A549 (cell line): ENCODE data around the gene SH3D21.

ENCODE experiments used
- GATA3 ChIP-seq: IDR thresholded peaks from 2 replicates; pipeline ENCODE4 v1.6.1; 2012; ENCODE audit warnings: borderline replicate concordance
- KDM5A ChIP-seq: fragments of 200-600 bp; sonication (generic); IDR thresholded peaks from 2 replicates; pipeline ENCODE4 v1.6.1; 2016; ENCODE audit warnings: antibody characterized with exemption, mild to moderate bottlenecking
- MAFK ChIP-seq: fragments of 450-650 bp; IDR thresholded peaks from 2 replicates; pipeline ENCODE4 v1.6.1; 2014; ENCODE audit not compliant: partially characterized antibody
- NFE2L2 ChIP-seq: fragments of 150-350 bp; conservative IDR thresholded peaks from 2 replicates; pipeline ENCODE4 v1.6.1; 2014; ENCODE audit warnings: low read length
- POLR2A ChIP-seq: IDR thresholded peaks from 2 replicates; pipeline ENCODE4 v1.6.1; 2012; ENCODE audit warnings: mild to moderate bottlenecking, low read length
- POLR2AphosphoS2 ChIP-seq: conservative IDR thresholded peaks from 2 replicates; pipeline ENCODE4 v1.6.1; 2012; ENCODE audit warnings: low read length, improper control_type of control experiment, inconsistent platforms
- RAD21 ChIP-seq, 2 experiments: fragments of >200 bp in 1 of 2; sonication (Bioruptor Twin) in 1 of 2; formaldehyde crosslinking in 1 of 2; IDR thresholded peaks in 1 of 2; conservative IDR thresholded peaks in 1 of 2; 2 replicates in 1 of 2; 3 replicates in 1 of 2; pipeline ENCODE4 v1.6.1; 2012 to 2018; ENCODE audit warnings: inconsistent platforms in 1 of 2
- SMC3 ChIP-seq: fragments of >200 bp; sonication (Bioruptor Twin); formaldehyde crosslinking; IDR thresholded peaks from 3 replicates; pipeline ENCODE4 v1.6.1; 2018; ENCODE audit warnings: inconsistent platforms
- TP53 ChIP-seq: fragments of 250-450 bp; sonication (Bioruptor Pico); IDR thresholded peaks from 2 replicates; pipeline ENCODE4 v1.5.0; 2021; ENCODE audit warnings: mild to moderate bottlenecking, moderate library complexity
- ZNF302 ChIP-seq: fragments of 250-450 bp; sonication (Bioruptor Pico); IDR thresholded peaks from 2 replicates; pipeline ENCODE4 v1.9.0; 2021; ENCODE audit warnings: inconsistent platforms, mild to moderate bottlenecking, moderate library complexity
- TF ChIP-seq, protein P1 (sequence below): fragments of >200 bp; sonication (Bioruptor Twin); formaldehyde crosslinking; IDR thresholded peaks from 3 replicates; pipeline ENCODE4 v1.5.1; 2016
- TF ChIP-seq, protein P2 (sequence below): fragments of 200-600 bp; sonication (generic); IDR thresholded peaks from 2 replicates; pipeline ENCODE4 v1.6.1; 2016; ENCODE audit warnings: antibody characterized with exemption, mild to moderate bottlenecking, moderate library complexity

DNA sequence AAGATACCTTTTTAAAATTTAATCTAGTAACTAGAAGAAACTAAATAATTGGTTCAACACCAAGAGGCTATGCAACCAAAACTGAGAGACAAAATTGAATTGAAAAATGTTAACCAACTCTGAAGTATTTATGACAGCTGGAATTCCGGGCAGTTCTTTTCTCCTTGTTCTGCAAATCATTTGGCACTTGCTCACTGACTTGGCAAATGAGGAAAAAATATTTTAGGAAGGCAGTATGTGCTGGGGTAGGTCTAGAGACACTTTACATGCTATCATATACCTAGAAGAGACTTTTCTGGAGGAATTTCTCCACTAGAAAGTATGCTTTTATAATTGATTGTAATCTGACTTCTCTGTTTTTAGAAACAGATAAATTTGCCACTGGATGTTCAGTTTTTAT, 22.1 kb upstream of the SH3D21 start:
- TF ChIP-seq, protein P1, sequence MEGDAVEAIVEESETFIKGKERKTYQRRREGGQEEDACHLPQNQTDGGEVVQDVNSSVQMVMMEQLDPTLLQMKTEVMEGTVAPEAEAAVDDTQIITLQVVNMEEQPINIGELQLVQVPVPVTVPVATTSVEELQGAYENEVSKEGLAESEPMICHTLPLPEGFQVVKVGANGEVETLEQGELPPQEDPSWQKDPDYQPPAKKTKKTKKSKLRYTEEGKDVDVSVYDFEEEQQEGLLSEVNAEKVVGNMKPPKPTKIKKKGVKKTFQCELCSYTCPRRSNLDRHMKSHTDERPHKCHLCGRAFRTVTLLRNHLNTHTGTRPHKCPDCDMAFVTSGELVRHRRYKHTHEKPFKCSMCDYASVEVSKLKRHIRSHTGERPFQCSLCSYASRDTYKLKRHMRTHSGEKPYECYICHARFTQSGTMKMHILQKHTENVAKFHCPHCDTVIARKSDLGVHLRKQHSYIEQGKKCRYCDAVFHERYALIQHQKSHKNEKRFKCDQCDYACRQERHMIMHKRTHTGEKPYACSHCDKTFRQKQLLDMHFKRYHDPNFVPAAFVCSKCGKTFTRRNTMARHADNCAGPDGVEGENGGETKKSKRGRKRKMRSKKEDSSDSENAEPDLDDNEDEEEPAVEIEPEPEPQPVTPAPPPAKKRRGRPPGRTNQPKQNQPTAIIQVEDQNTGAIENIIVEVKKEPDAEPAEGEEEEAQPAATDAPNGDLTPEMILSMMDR, result no peak
- TF ChIP-seq MAFK (no peak), POLR2A (no peak), NFE2L2 (no peak), GATA3 (no peak), KDM5A (no peak), ZNF302 (CRISPR knock-in tag) (no peak), RAD21 (conservative IDR thresholded peaks at IDR 0.05 in 1 of 2, IDR thresholded peaks at IDR 0.05 in 1 of 2) (no peak), TP53 (CRISPR knock-in tag) (no peak), SMC3 (no peak), POLR2AphosphoS2 (no peak)
- TF ChIP-seq, protein P2, sequence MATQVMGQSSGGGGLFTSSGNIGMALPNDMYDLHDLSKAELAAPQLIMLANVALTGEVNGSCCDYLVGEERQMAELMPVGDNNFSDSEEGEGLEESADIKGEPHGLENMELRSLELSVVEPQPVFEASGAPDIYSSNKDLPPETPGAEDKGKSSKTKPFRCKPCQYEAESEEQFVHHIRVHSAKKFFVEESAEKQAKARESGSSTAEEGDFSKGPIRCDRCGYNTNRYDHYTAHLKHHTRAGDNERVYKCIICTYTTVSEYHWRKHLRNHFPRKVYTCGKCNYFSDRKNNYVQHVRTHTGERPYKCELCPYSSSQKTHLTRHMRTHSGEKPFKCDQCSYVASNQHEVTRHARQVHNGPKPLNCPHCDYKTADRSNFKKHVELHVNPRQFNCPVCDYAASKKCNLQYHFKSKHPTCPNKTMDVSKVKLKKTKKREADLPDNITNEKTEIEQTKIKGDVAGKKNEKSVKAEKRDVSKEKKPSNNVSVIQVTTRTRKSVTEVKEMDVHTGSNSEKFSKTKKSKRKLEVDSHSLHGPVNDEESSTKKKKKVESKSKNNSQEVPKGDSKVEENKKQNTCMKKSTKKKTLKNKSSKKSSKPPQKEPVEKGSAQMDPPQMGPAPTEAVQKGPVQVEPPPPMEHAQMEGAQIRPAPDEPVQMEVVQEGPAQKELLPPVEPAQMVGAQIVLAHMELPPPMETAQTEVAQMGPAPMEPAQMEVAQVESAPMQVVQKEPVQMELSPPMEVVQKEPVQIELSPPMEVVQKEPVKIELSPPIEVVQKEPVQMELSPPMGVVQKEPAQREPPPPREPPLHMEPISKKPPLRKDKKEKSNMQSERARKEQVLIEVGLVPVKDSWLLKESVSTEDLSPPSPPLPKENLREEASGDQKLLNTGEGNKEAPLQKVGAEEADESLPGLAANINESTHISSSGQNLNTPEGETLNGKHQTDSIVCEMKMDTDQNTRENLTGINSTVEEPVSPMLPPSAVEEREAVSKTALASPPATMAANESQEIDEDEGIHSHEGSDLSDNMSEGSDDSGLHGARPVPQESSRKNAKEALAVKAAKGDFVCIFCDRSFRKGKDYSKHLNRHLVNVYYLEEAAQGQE, result no peak
